Neutrophil (primary cell): ENCODE results near the gene MACROD1.

Experiments
- H3K27ac ChIP-seq: fragments of 200-600 bp; sonication (generic); 2 replicates; pipeline ENCODE4 v1.5.1; 2016; ENCODE audit warnings: mild to moderate bottlenecking, moderate library complexity
- H3K27me3 ChIP-seq: fragments of 200-600 bp; sonication (generic); 2 replicates; pipeline ENCODE4 v1.6.0; 2016; ENCODE audit warnings: mild to moderate bottlenecking
- H3K36me3 ChIP-seq: fragments of 200-600 bp; sonication (generic); 2 replicates; pipeline ENCODE4 v1.5.1; 2017
- H3K4me1 ChIP-seq, 2 experiments: fragments of 200-600 bp in 1 of 2; sonication (generic) in 1 of 2; 1 replicate in 1 of 2; 2 replicates in 1 of 2; pipeline versions ENCODE4 v1.5.1 to v1.6.1; 2013 to 2016; ENCODE audit warnings: low read depth in 1 of 2, low read length in 1 of 2, mild to moderate bottlenecking in 1 of 2, moderate library complexity in 1 of 2; ENCODE audit not compliant: control insufficient read depth in 1 of 2, insufficient read depth in 1 of 2
- H3K4me3 ChIP-seq, 2 experiments: fragments of 200-600 bp in 1 of 2; sonication (generic) in 1 of 2; 1 replicate in 1 of 2; 2 replicates in 1 of 2; pipeline ENCODE4 v1.5.1; 2013 to 2016; ENCODE audit warnings: low read depth in 1 of 2, low read length in 1 of 2, mild to moderate bottlenecking in 1 of 2, moderate library complexity in 1 of 2
- H3K9me3 ChIP-seq: fragments of 200-600 bp; sonication (generic); 2 replicates; pipeline ENCODE4 v1.5.1; 2016
- TF ChIP-seq, protein P1 (sequence below): fragments of 200-600 bp; sonication (generic); IDR thresholded peaks from 2 replicates; pipeline ENCODE4 v1.5.1; 2016; ENCODE audit warnings: antibody characterized with exemption

MACROD1 gene

GRCh38 chr11:64007160-64007628 is 158.7 kb downstream of the MACROD1 start:
- no peaks in the 10 kb centered on the region for H3K36me3 ChIP-seq
- H3K27me3 ChIP-seq = peaks cover 85% of the 10 kb centered on the region
- TF ChIP-seq, protein P1, sequence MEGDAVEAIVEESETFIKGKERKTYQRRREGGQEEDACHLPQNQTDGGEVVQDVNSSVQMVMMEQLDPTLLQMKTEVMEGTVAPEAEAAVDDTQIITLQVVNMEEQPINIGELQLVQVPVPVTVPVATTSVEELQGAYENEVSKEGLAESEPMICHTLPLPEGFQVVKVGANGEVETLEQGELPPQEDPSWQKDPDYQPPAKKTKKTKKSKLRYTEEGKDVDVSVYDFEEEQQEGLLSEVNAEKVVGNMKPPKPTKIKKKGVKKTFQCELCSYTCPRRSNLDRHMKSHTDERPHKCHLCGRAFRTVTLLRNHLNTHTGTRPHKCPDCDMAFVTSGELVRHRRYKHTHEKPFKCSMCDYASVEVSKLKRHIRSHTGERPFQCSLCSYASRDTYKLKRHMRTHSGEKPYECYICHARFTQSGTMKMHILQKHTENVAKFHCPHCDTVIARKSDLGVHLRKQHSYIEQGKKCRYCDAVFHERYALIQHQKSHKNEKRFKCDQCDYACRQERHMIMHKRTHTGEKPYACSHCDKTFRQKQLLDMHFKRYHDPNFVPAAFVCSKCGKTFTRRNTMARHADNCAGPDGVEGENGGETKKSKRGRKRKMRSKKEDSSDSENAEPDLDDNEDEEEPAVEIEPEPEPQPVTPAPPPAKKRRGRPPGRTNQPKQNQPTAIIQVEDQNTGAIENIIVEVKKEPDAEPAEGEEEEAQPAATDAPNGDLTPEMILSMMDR = no peak
- no peak overlapping the region for H3K27ac ChIP-seq
- no peaks in the 10 kb centered on the region for H3K9me3 ChIP-seq
- H3K4me3 ChIP-seq = peak overlapping the region; percentile 57 to 65
- peaks cover 16 to 17% of the 10 kb centered on the region in 2 experiments for H3K4me1 ChIP-seq

DNA sequence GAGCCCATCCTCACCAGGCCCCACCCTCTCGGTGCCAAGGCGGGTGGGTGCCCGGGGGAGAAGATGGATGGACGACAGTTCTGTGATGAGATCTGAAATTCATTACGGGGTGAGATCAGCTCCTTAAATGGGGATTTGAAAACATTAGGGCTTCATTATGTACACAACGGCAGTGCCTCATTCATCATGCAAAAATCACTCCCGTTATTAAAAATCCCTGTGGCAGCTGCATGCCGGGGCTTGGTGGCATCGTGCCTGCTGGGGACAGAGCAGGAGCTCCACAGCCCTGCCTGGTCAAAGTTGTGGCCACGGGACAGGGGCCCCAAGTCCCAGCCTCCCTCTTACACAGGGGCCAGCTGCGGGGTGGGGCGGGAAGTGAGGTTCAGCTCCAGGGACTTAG is 159.5 kb downstream of the MACROD1 start:
- no peak overlapping the region for H3K4me3 ChIP-seq
- peaks cover 92% of the 10 kb centered on the region for H3K27me3 ChIP-seq
- TF ChIP-seq, protein P1 = no peak
- no peaks in the 10 kb centered on the region for H3K9me3 ChIP-seq
- H3K4me1 ChIP-seq = peaks cover 21 to 22% of the 10 kb centered on the region in 2 experiments
- no peak overlapping the region for H3K27ac ChIP-seq
- no peaks in the 10 kb centered on the region for H3K36me3 ChIP-seq

DNA sequence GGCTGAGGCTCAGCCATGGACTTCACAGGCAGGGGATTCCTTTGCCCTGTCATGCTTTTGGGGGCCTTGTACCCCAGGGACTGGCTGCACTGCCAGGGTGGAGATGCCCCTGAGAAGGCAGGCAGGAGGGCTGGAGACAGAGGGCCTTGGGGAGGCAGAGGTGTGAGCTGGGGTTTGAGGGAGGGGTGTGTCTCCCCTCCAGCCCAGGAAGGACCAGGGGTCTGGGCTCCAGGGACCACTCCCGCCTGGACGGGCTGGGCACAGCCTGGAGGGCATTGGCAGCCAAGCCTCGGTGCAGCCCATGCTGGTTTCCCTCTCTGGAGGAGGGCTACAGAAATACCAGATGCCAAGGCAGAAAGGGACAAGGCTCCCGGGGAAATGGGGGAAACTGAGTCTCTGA is 160.2 kb downstream of the MACROD1 start:
- Histone ChIP-seq H3K4me1 (peaks cover 23 to 26% of the 10 kb centered on the region in 2 experiments), H3K27ac (no peak overlapping the region), H3K27me3 (peaks cover 92% of the 10 kb centered on the region), H3K4me3 (no peak overlapping the region), H3K9me3 (no peaks in the 10 kb centered on the region), H3K36me3 (no peaks in the 10 kb centered on the region)
- TF ChIP-seq, protein P1 = no peak

DNA sequence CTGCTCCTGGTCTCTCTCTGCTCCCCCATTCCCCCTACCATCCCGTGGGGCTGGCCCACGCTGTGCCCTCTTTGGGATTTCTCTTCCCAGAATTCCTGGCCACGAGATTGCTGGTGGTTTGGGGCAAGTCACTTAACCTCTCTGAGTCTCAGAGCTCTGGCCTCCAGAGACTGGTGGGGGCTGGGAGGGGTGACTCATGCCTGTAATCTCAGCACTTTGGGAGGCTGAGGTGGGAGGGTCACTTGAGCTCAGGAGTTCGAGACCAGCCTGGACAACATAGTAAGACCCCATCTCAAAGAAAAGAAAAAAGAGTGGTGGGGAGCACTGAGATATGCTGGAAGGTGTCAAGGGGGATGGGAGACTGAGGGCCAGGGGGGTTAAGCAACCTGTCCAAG is 161.3 kb downstream of the MACROD1 start:
- Histone ChIP-seq H3K9me3 (no peaks in the 10 kb centered on the region), H3K4me1 (peaks cover 34 to 37% of the 10 kb centered on the region in 2 experiments), H3K27me3 (peaks cover 100% of the 10 kb centered on the region), H3K4me3 (no peak overlapping the region), H3K27ac (no peak overlapping the region), H3K36me3 (no peaks in the 10 kb centered on the region)
- TF ChIP-seq, protein P1 = no peak

DNA sequence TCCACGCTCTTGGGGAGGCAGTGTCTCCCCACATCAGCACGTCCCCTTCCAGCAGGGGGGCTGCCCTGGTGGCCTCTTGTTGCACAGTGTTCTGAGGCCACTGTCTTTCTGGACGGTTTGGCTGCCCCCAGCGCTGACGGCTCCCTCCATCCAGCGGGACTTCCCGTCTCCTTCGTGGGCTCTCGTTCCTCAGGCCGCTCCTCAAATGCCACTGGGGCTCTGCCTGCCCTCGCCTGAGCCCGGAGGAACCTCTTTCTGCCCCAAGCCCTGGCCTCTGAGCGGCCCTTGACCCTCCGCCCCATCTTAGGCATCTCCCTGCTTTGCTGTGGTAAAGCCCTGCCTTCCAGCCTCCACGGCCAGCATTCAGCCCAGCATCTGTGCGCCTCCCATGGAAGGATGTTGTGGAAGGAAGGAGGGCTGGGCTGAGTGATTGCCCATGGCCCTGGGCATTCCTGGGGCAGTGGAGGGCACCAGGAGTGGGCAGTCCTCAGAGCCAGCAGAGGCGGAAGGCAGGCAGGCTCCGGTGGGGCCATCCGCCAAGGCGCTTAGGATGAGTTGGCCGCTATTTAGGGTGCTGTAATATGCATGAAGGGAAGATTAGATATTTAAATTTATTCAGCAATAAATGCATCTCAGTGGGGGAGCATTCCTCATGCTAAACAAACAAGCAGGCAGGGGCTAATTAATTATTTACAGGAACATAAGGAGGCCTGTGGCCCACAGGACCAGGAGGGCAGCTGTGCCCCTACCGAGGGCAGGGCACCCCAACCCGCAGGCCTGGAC is 161.9 kb downstream of the MACROD1 start:
- TF ChIP-seq, protein P1 = no peak

More for the DNA sequence above, 161.9 kb downstream of the MACROD1 start:
- Histone ChIP-seq H3K36me3 (peaks cover 2% of the 10 kb centered on the region), H3K27me3 (peaks cover 100% of the 10 kb centered on the region), H3K9me3 (no peaks in the 10 kb centered on the region), H3K4me3 (no peak overlapping the region), H3K4me1 (peaks cover 37 to 43% of the 10 kb centered on the region in 2 experiments), H3K27ac (no peak overlapping the region)
